HL-60 (cell line): ENCODE data around the gene CD1E.
"Not testable (repeated sequence)": the region's sequence is repeated elsewhere in the genome, so short reads cannot be mapped to it uniquely, and the experiment has no call there.

Experiments used
- DNase-seq, 2 experiments: peaks; one replicate each; pipeline ENCODE4 v3.0.0-alpha.2; 2010 to 2020; ENCODE audit warnings: low read depth in 1 of 2, low spot score in 1 of 2
- H3K27ac ChIP-seq: fragments of 250-450 bp; sonication (Bioruptor Pico); replicated peaks from 2 replicates; pipeline ENCODE4 v1.5.1; 2020; ENCODE audit warnings: mild to moderate bottlenecking, moderate library complexity
- H3K27me3 ChIP-seq: fragments of 250-450 bp; sonication (Bioruptor Pico); 2 replicates; pipeline ENCODE4 v1.5.1; 2021; ENCODE audit warnings: mild to moderate bottlenecking, moderate library complexity; ENCODE audit not compliant: insufficient read depth, poor library complexity, severe bottlenecking
- H3K4me3 ChIP-seq: replicated peaks from 2 replicates; pipeline ENCODE4 v1.5.1; 2011; ENCODE audit warnings: mild to moderate bottlenecking, control low read depth, low read length; ENCODE audit not compliant: insufficient read depth
- CTCF ChIP-seq: IDR thresholded peaks from one replicate; pipeline ENCODE4 v1.5.1; 2011; ENCODE audit warnings: low read length, control low read depth, inconsistent platforms; ENCODE audit not compliant: insufficient read depth
- GABPA ChIP-seq: IDR thresholded peaks from 2 replicates; pipeline ENCODE4 v1.6.1; 2012; ENCODE audit warnings: low read depth
- POLR2AphosphoS5 ChIP-seq: IDR thresholded peaks from 2 replicates; pipeline ENCODE4 v1.6.1; 2012; ENCODE audit warnings: low read depth
- REST ChIP-seq: IDR thresholded peaks from 2 replicates; pipeline ENCODE4 v1.6.1; 2012; ENCODE audit warnings: low read depth; ENCODE audit not compliant: insufficient replicate concordance
- SPI1 ChIP-seq: IDR thresholded peaks from 2 replicates; pipeline ENCODE4 v1.6.1; 2012; ENCODE audit warnings: low read depth, mild to moderate bottlenecking, borderline replicate concordance

CD1E gene

GRCh38 chr1:158333405-158334155 is 20.1 kb upstream of the CD1E start:
- no peak overlapping the region for H3K4me3 ChIP-seq
- no peak for DNase-seq
- peaks cover 5% of the 10 kb centered on the region for H3K27me3 ChIP-seq
- TF ChIP-seq CTCF = no peak
- no peak for TF ChIP-seq GABPA
- no peak for TF ChIP-seq SPI1
- no peak for TF ChIP-seq POLR2AphosphoS5
- TF ChIP-seq REST = no peak
- no peak overlapping the region for H3K27ac ChIP-seq

- TF ChIP-seq GABPA (no peak), SPI1 (no peak), POLR2AphosphoS5 (no peak), REST (no peak), CTCF (no peak)
Measured at GRCh38 chr1:158334526-158335212, 19.0 kb upstream of the CD1E start.

GRCh38 chr1:158335213-158335532 is 18.5 kb upstream of the CD1E start:
- Histone ChIP-seq H3K27ac (no peak overlapping the region), H3K4me3 (no peak overlapping the region), H3K27me3 (peaks cover 5% of the 10 kb centered on the region)
- TF ChIP-seq REST (no peak), CTCF (no peak), SPI1 (no peak), GABPA (no peak)
- DNase-seq = no peak

More at GRCh38 chr1:158334526-158335212, 19.0 kb upstream of the CD1E start:
- H3K27ac ChIP-seq = no peak overlapping the region
- H3K27me3 ChIP-seq = peaks cover 5% of the 10 kb centered on the region
- DNase-seq = no peak
- H3K4me3 ChIP-seq = no peak overlapping the region

- H3K27me3 ChIP-seq, H3K27ac ChIP-seq, H3K4me3 ChIP-seq, DNase-seq: not testable (repeated sequence)
Measured at GRCh38 chr1:158336413-158336812, 17.3 kb upstream of the CD1E start.

- DNase-seq, H3K4me3 ChIP-seq, H3K27ac ChIP-seq, H3K27me3 ChIP-seq: not testable (repeated sequence)
Measured at GRCh38 chr1:158348946-158349345, 4.7 kb upstream of the CD1E start.
